Measurements from ENCODE around the gene RSRC2.

DNA sequence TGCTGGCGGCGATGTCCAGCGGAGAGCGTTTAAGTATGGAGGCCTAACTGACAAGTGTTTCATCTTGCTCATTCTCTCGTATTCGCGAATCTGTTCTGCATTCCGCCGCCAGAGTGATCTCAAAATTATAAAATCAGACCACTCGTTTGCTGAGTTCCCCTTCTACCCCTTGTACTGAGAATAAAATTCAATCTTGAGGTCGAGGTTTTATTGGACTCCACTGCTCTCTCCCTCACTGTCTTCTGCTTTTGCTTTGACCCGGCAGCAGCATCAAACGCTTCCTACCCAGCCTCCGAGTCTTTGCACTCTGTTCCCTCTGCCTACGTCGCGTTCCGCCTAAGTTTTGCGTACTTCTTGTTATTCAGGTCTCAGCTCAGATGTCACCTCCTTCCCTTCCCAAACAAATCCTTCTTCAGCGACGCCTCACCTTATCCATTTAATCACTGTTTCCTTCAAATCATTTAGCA lies 775 bp upstream of the RSRC2 start:
- TF ChIP-seq POLR2A (IDR thresholded peaks at IDR 0.05) (peak in 1 of 3 donors; percentile 9), POLR2AphosphoS5 (IDR thresholded peaks at IDR 0.05) (peak in 1 of 3 donors; percentile 3)
- TF ChIP-seq, protein P1, sequence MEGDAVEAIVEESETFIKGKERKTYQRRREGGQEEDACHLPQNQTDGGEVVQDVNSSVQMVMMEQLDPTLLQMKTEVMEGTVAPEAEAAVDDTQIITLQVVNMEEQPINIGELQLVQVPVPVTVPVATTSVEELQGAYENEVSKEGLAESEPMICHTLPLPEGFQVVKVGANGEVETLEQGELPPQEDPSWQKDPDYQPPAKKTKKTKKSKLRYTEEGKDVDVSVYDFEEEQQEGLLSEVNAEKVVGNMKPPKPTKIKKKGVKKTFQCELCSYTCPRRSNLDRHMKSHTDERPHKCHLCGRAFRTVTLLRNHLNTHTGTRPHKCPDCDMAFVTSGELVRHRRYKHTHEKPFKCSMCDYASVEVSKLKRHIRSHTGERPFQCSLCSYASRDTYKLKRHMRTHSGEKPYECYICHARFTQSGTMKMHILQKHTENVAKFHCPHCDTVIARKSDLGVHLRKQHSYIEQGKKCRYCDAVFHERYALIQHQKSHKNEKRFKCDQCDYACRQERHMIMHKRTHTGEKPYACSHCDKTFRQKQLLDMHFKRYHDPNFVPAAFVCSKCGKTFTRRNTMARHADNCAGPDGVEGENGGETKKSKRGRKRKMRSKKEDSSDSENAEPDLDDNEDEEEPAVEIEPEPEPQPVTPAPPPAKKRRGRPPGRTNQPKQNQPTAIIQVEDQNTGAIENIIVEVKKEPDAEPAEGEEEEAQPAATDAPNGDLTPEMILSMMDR (IDR thresholded peaks at IDR 0.05 in 8 of 11, conservative IDR thresholded peaks at IDR 0.05 in 3 of 11) = no peak
